Inflammatory macrophage treated with lipopolysaccharide for 1 hour (primary cell): ENCODE data around the gene SLX4.
"Not testable (repeated sequence)": the region's sequence is repeated elsewhere in the genome, so short reads cannot be mapped to it uniquely, and the experiment has no call there.

Experiments used
- DNase-seq, 2 donors: peaks; one replicate each; pipeline ENCODE4 v3.0.0-alpha.2; 2020 to 2022

Gene SLX4

DNA sequence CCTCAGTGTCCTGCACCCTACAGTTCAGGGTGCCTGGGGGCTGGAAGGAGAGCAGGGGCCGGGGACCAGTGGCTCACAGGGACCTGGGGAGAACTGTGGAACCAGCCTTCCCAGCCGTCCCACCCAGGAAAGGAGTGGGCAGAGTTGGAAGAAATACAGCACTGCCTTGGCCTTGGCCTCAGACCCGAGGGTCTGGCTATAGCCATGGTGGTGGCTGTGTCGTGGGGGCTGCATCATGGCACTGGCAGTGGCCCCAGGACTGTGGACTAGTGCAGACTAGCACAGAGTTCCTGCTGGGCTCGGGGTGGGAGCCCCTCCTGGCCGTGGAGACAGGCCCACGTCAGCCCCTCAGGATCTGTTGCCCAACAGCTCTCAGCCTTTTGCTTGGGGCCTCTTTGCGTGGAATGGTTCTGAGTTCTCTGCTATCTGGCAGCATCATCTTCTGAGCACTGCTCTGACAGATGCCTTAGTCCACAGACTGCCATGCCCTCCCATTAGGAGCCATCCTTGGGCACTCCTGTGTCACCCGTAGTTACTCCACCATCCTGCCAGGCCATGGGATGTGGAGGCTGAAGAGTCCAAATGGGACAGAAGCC is 30.5 kb upstream of the SLX4 start:
- no peak for DNase-seq

DNA sequence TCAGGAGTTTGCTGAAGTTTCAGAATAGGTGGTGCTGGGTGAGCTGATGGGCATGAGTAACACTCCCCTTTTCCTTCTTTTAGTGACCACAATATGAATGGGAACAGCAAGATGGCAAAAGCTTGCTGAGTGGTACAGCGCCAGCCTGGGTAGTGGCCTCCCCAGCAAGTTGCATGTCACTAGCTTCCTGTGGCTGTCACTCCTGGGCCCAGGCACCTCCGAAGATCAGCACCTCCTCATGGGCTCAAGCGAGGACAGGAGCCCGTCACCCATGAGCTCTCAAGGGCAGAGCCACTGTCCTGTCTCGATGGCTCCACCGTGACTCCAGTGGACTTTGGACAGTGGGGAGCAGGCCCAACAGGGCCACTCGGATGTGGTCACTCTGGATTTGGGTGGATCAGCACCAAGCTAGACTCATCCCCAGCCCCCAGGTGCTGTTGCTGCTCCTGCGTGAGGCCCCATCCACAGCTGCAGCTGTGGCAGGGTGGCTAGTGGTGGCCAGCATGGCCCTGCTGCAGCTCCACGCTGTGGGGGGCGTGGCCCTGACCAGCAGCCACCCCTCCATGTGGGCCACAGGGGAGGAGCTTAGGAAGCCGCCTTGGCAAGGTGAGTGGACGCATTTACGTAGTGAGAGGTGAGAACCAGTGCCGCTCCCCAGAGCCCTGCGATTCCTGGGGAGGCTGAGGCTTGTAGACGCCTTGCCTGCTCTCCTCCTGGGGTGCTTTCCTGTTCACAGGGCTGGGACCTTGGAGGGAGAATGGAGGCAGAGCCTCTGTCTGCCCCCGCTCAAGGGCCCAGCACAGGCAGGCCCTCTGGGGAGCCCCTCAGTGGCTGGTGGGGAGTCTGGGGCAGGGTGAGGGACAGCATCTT is 29.5 kb upstream of the SLX4 start:
- DNase-seq: no peak

GRCh38 chr16:3640207-3640606 is 28.8 kb upstream of the SLX4 start:
- DNase-seq: no peak

- DNase-seq: no peak
These were observed 27.7 kb upstream of the SLX4 start for GRCh38 chr16:3638916-3639644.

DNA sequence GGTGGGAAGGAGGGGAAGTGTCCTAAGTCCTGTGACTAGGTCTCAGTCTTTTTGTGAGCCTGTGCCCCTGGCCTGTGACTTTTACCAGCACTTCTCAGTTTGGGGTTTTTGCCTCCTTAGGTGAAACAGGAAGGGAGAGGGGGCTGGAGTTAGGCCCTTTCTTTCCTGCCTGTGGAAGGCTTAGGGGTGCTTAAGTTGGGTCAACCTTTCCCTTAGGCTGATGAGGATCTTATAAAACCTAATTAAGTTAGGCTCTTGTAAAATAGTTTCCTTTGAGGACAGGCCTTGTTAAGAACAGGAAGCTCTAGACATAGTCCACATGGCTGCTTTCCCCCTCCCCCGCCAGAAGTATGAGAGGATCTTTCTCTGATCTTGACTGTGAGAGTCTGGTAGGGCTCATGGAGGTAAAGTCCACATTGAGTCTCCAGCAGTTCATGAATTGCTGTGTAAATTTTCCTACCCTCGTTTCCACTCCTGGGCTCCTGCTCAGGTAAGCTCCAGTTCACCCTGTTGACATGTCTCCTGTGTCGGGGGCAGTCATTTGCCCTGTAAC is 26.0 kb upstream of the SLX4 start:
- DNase-seq: peak in 1 of 2 donors; percentile 37

- peak; percentile 40 to 49 for DNase-seq
These were observed 14.7 kb upstream of the SLX4 start for GRCh38 chr16:3625911-3626732.

- no peak for DNase-seq
These were observed 13.9 kb upstream of the SLX4 start for GRCh38 chr16:3625331-3625730.

- no peak for DNase-seq
These were observed 12.2 kb upstream of the SLX4 start for GRCh38 chr16:3623642-3624041.

DNA sequence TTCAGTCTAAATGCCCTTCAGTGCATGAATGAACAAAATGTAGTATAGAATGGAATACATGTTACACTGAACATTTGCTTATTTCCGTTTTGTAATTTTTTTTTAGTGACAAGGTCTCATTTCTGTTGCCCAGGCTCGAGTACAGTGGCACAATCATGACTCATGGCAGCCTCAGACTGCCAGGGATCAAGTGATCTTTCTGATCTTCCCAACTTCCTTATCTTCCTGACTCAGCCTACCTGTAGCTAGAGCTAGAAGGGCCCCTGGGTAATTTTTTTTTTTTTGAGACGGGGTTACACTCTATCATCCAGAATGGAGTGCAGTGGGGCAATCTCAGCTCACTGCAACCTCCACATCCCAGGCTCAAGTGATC is 7.3 kb upstream of the SLX4 start:
- peak; percentile 60 to 74 for DNase-seq

DNA sequence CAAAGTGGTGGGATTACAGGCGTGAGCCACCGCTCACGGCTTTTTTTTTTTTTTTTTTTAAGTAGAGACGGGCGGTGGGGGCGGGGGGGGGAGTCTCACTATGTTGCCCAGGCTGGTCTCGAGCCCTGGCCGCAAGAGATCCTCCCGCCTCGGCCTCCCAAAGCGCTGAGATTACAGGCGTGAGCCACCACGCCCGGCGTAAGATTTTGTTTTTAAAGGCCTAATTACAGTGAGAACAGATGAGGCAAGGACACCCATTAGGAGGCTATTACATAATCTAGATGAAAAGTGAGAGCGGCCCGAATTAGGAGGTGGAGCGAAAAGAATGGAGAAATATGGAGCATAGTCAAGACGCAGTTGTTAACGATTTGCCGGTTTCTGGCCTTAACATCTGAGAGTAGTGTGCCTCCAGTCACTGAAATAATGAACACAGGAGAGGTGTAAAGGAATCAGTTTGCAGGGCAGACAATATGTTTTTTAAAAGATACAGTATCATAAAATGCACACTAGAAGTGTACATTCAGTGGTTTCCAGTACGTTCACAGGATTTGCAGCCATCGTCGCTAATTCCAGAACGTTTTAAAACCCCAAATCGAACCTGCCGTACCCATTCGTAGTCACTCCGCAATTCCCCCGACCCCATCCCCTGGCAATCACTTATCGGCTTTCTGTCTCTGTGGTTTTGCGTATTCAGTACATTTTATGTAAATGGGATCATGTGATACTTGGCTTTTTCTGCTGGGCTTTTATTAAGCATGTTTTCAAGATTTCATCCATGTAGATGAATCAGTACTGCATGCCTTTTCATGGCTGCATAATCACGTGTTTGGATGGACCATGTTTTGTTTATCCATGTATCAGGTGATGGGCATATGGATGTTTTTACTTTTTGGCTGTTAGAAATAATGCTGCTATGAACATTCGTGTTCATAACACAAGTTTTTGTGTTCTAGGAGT is 1.4 kb upstream of the SLX4 start:
- DNase-seq: no peak

- DNase-seq: no peak
These were observed 684 bp downstream of the SLX4 start for GRCh38 chr16:3610698-3611145.

GRCh38 chr16:3609895-3610697 is 1.3 kb downstream of the SLX4 start:
- peak; percentile 36 to 37 for DNase-seq

- DNase-seq: not testable (repeated sequence)
These were observed 2.4 kb downstream of the SLX4 start for GRCh38 chr16:3608976-3609375.

DNA sequence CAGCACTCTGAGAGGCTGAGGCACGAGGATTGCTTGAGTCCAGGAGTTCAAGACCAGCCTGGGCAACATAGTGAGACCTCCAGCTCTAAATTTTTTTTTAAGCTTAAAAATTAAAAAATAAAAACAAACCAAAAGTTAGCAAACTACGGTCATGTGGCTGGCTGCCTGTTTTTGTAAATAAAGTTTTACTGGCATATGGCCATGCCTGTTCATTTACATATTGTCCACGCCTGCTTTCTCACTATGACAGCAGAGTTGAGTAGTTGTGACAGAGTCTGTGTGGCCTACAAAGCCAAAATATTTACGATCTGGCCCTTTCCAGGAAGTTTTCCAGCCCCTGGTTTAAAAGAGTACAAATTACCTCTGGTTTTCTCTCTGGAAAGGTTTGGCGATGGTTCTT is 3.3 kb downstream of the SLX4 start:
- no peak for DNase-seq

- DNase-seq: no peak
These were observed 3.8 kb downstream of the SLX4 start for GRCh38 chr16:3607634-3608033.

DNA sequence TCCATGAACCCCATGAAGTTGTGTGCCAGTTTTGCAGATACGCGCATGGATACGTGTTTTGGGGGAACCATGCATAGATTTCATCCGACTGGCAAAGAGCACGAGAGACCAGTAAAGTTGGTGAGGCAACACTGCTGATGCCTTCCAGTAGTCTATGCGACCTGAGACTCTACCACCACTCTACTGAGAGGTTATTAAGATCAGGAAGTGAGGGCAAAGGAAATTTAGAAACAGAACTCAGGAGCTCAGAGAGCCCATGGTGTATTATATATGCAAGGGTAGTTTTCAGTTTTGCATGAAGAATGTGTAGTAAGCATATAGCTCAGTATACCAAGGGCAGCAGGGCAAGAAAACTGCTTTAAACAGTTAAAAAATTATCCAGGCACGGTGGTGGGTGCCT is 4.2 kb downstream of the SLX4 start:
- no peak for DNase-seq

DNA sequence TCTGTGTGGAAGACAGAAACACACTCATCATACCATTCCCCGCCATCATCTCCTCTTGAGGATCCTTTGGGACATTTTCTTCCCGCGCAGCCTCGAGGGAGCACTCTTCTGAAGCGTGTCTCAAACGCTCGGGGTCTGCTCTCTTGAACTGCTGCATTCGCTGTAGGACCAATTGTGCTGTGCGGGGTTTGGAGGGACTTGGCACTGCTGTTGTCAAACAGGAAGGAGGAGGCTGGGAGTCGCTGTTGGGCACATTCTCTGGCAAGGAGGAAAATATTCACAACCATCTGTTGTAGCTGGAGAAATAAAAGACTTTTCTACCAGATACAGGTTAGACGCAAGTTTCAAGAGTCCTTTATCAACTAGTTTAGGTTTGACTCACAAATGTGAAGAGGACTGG is 5.0 kb downstream of the SLX4 start:
- DNase-seq: no peak

DNA sequence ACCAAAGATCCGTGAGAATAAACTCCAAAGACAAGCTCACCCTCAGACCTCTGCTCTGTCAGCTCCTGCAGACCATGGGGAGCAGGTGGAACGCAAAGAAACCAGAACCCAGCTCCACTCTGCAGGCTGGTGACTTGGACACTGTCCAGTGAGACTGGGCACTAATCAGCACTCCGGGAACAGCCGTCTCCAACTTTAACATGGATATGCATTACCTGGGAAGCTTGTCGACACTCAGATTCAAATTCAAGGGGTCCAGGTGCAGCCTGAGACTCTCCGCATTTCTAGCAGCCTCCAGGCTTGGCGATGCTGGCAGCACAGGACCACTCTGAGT is 9.1 kb downstream of the SLX4 start:
- DNase-seq: no peak

- DNase-seq: no peak
These were observed 9.6 kb downstream of the SLX4 start for GRCh38 chr16:3601614-3602319.

- DNase-seq: no peak
These were observed 11.5 kb downstream of the SLX4 start for GRCh38 chr16:3599922-3600321.
